Central memory CD8-positive, alpha-beta T cell (primary cell): ENCODE measurements around the gene MYO10.
A peak's percentile ranks its signal among the peaks of the same experiment; 100 is the strongest.

ENCODE experiments used
- ATAC-seq: fragments of 150-1000 bp; cut with Tn5 transposase; replicated peaks from 2 replicates; pipeline ENCODE4 v1.10.0; 2022; ENCODE audit warnings: mild to moderate bottlenecking, moderate FRiP score, moderate number of reproducible peaks; ENCODE audit not compliant: poor library complexity, severe bottlenecking; ENCODE audit errors: extremely low read depth
- DNase-seq, 2 donors: peaks; one replicate each; pipeline ENCODE4 v3.0.0; 2021; ENCODE audit warnings: low spot score in 2 of 2
- H3K27ac Mint-ChIP-seq: one replicate; pipeline ENCODE4 v1.8.0; 2022; ENCODE audit warnings: low read depth, mild to moderate bottlenecking, moderate library complexity, mixed read lengths
- H3K27me3 Mint-ChIP-seq: one replicate; pipeline ENCODE4 v1.8.0; 2022; ENCODE audit warnings: mixed read lengths
- H3K36me3 Mint-ChIP-seq: one replicate; pipeline ENCODE4 v1.8.0; 2022; ENCODE audit warnings: mild to moderate bottlenecking, moderate library complexity, mixed read lengths; ENCODE audit not compliant: insufficient read depth
- H3K4me1 Mint-ChIP-seq: one replicate; pipeline ENCODE4 v1.8.0; 2022; ENCODE audit warnings: mixed read lengths
- H3K4me3 Mint-ChIP-seq: one replicate; pipeline ENCODE4 v1.8.0; 2022; ENCODE audit warnings: mild to moderate bottlenecking, moderate library complexity, mixed read lengths
- H3K9me3 Mint-ChIP-seq: one replicate; pipeline ENCODE4 v1.8.0; 2022; ENCODE audit warnings: mixed read lengths

MYO10 gene

DNA sequence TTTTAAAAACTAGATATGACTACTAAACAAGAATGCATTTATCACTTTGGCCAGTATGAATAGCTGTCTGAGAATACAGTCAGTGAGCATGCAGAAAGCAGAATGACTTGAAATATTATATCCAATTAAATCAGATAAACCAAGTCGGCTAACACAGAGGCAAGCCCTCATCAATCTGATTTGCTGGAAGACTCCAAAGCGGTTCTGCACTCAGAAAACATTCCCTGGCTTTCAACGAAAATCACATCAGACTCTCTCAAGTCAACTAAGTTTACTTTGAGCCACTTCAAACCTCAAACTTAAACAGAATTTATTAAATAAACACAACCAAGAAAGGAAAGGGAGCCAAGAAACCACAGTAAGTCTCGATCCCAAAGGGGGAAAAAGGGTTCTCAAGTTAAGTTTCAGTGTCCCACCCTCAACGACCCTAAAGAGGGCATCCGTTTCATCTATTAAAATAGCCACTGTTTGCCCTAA lies 1.4 kb downstream of the MYO10 start:
- Mint-ChIP-seq H3K27ac (no peak overlapping the region), H3K27me3 (peaks cover 63% of the 10 kb centered on the region), H3K9me3 (peaks cover 5% of the 10 kb centered on the region), H3K4me1 (no peaks in the 10 kb centered on the region), H3K4me3 (peak overlapping the region; percentile 9), H3K36me3 (no peaks in the 10 kb centered on the region)
- DNase-seq (no peak), ATAC-seq (no peak)

DNA sequence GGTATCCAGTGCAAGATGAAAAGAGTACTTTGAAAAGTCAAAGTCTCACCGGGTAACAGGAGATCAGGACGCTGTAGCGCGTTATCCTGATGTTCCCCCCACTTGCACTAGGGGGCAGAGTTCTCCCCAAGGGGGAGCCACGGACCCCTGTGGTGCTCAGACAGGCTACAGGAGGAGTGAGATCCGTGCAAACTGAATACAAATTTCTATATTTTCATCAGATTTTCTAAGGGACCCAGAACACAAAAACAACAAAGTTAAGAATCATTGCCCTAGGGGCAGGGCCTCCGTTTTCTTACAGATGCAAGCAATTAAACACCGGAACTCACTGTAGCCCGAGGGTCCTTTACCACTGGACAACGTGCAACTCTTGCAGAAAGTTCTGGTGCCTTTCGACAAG lies 2.0 kb downstream of the MYO10 start:
- no peaks in the 10 kb centered on the region for H3K4me1 Mint-ChIP-seq
- no peaks in the 10 kb centered on the region for H3K36me3 Mint-ChIP-seq
- H3K4me3 Mint-ChIP-seq: no peak overlapping the region
- no peak for DNase-seq
- no peak for ATAC-seq
- peaks cover 5% of the 10 kb centered on the region for H3K9me3 Mint-ChIP-seq
- peaks cover 63% of the 10 kb centered on the region for H3K27me3 Mint-ChIP-seq
- no peak overlapping the region for H3K27ac Mint-ChIP-seq

DNA sequence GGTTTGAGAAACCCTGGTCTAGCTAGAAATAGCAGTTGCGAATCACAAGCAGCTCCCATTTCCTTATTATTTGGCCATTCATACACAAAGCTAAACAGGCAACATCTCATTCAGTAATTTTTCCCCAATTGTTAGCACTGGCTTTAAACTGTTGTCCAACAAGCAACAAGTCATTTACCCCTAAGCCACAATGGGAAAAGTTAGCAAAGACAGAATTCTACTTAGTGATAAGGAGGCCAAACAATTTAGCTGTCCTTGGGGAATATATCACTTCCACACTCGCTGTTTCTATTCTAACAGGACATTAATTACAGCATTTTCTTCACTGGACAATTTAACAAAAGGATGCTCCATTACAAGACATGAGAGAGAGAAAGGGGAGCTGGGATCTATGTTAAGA lies 2.8 kb downstream of the MYO10 start:
- H3K27ac Mint-ChIP-seq: no peak overlapping the region
- no peaks in the 10 kb centered on the region for H3K4me1 Mint-ChIP-seq
- peaks cover 63% of the 10 kb centered on the region for H3K27me3 Mint-ChIP-seq
- ATAC-seq (no peak), DNase-seq (no peak)
- H3K4me3 Mint-ChIP-seq: no peak overlapping the region
- H3K36me3 Mint-ChIP-seq: no peaks in the 10 kb centered on the region
- peaks cover 5% of the 10 kb centered on the region for H3K9me3 Mint-ChIP-seq

DNA sequence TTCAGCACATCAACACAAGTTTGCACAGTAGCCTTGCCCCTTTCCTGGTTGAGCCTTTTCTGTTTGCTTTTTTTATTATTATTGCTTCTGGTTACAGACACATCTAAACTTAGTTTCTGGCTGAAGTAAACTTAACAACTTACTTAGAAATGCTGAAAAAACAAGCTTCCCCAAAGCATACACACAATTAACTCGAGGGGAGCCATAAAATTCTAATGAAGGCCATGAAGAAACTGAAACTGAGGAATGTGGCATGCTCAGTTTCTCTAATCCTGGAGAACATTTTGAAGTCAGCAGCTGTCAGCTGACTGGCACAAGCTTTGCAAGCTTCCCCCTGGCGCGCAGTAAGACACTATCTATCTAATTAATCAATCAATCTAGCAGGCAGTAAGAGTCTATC lies 3.7 kb downstream of the MYO10 start:
- Mint-ChIP-seq H3K27ac (no peak overlapping the region), H3K4me3 (no peak overlapping the region), H3K36me3 (no peaks in the 10 kb centered on the region), H3K4me1 (no peaks in the 10 kb centered on the region), H3K27me3 (peaks cover 57% of the 10 kb centered on the region), H3K9me3 (peaks cover 5% of the 10 kb centered on the region)
- ATAC-seq: no peak
- DNase-seq: no peak

DNA sequence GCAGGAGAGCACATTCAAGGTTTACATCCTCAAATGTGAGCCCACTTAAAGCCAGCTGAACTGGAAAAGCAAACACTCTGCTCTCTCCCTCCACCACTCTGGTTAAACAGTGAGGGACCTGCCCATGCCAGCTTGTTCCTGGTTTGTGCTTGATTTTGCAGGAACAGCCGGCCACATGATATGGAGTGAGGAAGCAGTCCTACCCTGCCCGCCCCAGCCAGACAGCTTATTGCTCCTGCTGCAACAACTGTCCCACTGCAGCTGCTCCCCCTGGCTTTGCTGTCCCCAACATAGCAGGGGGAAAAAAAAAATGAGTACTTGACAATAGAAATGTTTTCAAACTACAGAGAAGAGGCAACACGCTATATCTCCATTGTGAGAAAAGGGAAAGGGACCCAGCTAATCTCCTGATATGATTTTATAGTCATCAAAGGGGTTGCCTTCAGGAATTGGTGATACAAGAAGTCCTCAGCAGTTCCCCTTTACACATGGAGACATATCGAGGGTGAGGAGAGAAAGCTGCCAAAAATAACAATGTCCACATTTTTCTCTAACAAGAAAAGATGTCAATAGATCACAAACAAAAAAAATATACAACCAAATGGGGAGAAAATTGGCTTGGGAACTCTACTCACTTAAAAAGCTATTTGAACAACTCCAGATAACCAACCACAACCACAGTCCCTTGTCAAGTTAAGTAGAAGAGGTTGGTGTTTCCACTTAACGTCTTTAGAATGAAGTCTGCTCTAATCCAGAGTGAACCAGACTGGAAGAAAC lies 4.6 kb downstream of the MYO10 start:
- no peaks in the 10 kb centered on the region for H3K4me1 Mint-ChIP-seq
- DNase-seq: no peak
- H3K9me3 Mint-ChIP-seq: peaks cover 5% of the 10 kb centered on the region
- H3K27me3 Mint-ChIP-seq: peaks cover 48% of the 10 kb centered on the region
- no peaks in the 10 kb centered on the region for H3K36me3 Mint-ChIP-seq
- H3K4me3 Mint-ChIP-seq: no peak overlapping the region
- ATAC-seq: no peak
- H3K27ac Mint-ChIP-seq: no peak overlapping the region

DNA sequence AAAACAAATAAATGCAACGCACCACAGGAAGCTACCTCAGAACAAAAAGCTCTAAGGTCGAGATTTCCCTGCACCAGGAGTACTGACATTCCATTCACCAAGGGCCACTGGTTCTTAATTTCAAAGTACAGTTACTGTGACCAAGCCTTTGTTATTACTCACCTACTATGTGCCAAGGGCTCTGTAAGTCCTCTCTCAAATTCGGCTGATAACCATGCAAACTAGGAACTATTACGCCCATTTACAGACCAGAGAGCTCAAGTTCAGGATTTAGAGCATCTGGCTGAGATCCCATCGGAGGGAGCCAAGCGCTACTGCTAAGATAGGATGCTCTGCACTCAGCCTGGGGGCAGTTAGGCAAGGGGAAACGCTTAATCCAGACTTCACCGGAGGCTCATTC lies 5.6 kb downstream of the MYO10 start:
- DNase-seq (no peak), ATAC-seq (no peak)
- Mint-ChIP-seq H3K4me3 (no peak overlapping the region), H3K36me3 (no peaks in the 10 kb centered on the region), H3K27ac (no peak overlapping the region), H3K27me3 (peaks cover 38% of the 10 kb centered on the region), H3K4me1 (no peaks in the 10 kb centered on the region), H3K9me3 (peaks cover 5% of the 10 kb centered on the region)

DNA sequence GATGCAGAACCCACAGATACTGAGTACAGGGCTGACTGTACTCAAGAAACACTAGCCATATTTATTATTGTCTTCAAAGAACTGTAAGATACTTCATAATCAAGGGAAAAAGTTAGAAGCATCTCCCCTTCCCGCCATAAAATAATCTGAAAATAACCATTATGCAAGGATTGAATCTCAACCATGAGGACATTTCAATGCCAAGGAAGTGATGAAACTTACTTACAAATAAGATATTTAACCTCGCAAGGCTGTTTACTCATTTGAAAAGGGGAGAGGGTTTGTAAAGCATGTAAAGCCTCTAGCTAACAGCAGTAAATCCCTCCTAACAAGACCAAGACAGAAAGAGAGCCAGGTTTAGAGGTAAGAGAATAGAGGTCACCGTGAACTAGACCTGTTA lies 6.3 kb downstream of the MYO10 start:
- peaks cover 5% of the 10 kb centered on the region for H3K9me3 Mint-ChIP-seq
- H3K36me3 Mint-ChIP-seq: no peaks in the 10 kb centered on the region
- ATAC-seq: no peak
- no peak overlapping the region for H3K27ac Mint-ChIP-seq
- no peak overlapping the region for H3K4me3 Mint-ChIP-seq
- H3K27me3 Mint-ChIP-seq: peaks cover 31% of the 10 kb centered on the region
- H3K4me1 Mint-ChIP-seq: no peaks in the 10 kb centered on the region
- no peak for DNase-seq

DNA sequence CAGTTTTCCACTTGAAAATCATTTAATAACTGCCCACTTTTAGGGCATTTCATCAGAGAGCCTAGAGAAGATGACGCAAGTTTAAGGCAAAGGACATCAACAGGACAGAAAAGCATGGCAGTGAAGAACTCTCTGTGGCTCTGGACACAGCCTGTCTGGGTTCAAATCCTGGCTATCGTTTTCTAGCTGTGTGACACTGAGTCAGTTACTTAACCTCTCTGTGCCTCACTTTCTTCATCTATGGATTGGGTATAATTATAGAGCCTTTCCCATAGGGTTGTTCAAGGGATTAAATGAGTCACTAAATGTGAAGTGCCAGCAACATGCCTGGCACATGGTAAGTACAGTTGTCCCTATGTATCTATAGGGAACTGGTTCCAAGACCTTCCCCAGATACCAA lies 6.7 kb downstream of the MYO10 start:
- Mint-ChIP-seq H3K36me3 (no peaks in the 10 kb centered on the region), H3K9me3 (peaks cover 5% of the 10 kb centered on the region), H3K27me3 (peaks cover 26% of the 10 kb centered on the region), H3K4me1 (no peaks in the 10 kb centered on the region), H3K27ac (no peak overlapping the region), H3K4me3 (no peak overlapping the region)
- DNase-seq (no peak), ATAC-seq (no peak)

DNA sequence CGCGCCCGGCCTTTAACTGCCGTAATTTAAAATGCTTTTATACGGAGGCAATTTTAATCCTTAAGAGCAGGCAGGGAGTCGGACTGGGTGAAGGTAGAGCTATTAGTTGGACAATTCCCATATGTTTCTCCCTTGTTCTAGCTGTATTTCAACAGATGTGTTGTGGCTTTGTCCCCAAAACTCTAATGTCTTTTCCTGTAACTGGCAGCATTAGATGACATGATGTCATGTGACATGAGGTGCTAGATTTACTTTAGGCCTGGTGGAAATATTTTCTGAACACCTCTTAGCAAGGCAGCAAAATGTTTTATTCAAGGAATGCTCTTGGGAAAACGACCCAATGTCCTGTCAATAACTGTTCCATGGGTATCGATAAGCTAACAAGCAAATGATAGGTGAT lies 8.5 kb downstream of the MYO10 start:
- ATAC-seq (no peak), DNase-seq (no peak)
- Mint-ChIP-seq H3K9me3 (peaks cover 5% of the 10 kb centered on the region), H3K4me1 (no peaks in the 10 kb centered on the region), H3K36me3 (no peaks in the 10 kb centered on the region), H3K27me3 (peaks cover 11% of the 10 kb centered on the region), H3K27ac (no peak overlapping the region), H3K4me3 (no peak overlapping the region)

DNA sequence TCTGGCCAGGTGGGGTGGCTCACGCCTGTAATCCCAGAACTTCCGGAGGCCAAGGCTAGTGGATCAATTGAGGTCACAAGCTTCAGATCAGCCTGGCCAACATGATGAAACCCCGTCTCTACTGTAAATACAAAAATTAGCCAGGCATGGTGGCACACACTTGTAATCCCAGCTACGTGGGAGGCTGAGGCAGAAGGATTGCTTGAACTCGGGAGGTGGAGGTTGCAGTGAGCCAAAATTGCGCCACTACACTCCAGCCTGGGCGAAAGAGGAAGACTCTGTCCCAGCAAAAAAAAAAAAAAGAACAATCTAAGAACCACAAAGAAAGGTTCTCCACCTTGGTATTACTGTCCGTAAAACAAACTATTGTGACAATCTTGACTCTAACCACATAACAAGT lies 9.7 kb downstream of the MYO10 start:
- no peak overlapping the region for H3K27ac Mint-ChIP-seq
- H3K4me1 Mint-ChIP-seq: no peaks in the 10 kb centered on the region
- no peaks in the 10 kb centered on the region for H3K36me3 Mint-ChIP-seq
- no peak for DNase-seq
- no peak for ATAC-seq
- no peaks in the 10 kb centered on the region for H3K27me3 Mint-ChIP-seq
- peaks cover 5% of the 10 kb centered on the region for H3K9me3 Mint-ChIP-seq
- H3K4me3 Mint-ChIP-seq: no peak overlapping the region

DNA sequence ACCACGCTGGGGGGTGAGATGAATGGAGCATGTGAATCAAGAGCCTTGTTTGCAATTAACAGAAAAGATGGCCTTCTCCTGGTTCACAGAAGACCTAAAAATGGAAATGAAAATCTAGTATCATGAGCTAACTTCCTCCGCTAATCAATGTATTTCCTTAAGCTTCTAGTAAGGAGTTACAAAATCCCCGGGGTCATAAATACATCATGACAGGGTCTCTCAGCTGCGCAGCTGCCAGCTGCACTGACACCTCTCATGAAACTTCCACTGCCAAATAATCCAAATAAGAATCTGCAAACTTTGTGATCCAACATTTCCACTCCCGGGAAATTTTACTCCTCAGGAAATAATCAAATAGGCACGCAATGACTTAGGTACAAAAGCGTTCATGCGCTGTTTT lies 11.9 kb downstream of the MYO10 start:
- no peak for DNase-seq
- H3K4me1 Mint-ChIP-seq: no peaks in the 10 kb centered on the region
- H3K4me3 Mint-ChIP-seq: no peak overlapping the region
- no peak overlapping the region for H3K27ac Mint-ChIP-seq
- no peaks in the 10 kb centered on the region for H3K36me3 Mint-ChIP-seq
- H3K9me3 Mint-ChIP-seq: no peaks in the 10 kb centered on the region
- ATAC-seq: no peak
- no peaks in the 10 kb centered on the region for H3K27me3 Mint-ChIP-seq

DNA sequence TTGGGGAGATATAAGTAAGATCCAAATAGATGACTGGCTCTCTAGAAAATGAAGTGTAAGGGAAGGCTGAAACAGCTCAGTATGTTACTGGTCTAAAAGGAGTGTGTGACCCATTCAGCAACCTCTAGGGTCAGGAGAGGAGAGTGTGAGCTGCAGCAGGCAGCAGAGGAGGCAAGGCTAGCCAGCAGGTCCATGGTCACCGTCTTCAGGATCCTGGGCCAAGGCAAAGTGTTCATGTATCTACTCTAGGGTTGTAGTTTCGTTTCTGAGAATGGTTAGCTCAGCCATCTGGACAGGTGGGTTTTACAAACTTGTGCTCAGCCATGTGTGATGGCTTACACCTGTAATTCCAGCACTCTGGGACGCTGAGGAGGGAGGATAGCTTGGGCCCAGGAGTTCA lies 13.7 kb downstream of the MYO10 start:
- Mint-ChIP-seq H3K9me3 (no peaks in the 10 kb centered on the region), H3K27ac (no peak overlapping the region), H3K4me3 (no peak overlapping the region), H3K27me3 (no peaks in the 10 kb centered on the region), H3K4me1 (no peaks in the 10 kb centered on the region), H3K36me3 (no peaks in the 10 kb centered on the region)
- no peak for DNase-seq
- ATAC-seq: no peak

DNA sequence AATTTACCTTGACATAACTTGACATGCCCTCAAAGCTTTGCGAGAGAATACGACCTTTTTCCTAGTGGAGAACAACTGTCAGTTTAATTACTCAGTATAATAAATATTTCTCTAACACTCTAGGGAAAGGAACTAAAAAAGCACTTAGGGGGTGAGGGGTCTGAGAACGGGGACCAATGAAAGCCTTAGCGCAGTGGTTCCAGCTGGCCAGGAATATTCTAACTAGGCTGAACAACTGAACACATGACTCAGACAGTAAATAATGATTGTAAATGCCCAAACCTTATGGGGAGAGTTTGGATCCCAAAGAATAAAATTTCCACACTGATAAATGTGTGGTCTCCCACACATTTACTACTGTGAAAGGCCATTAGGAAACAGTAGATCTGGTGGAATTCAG lies 14.9 kb downstream of the MYO10 start:
- H3K9me3 Mint-ChIP-seq: no peaks in the 10 kb centered on the region
- ATAC-seq (no peak), DNase-seq (no peak)
- no peaks in the 10 kb centered on the region for H3K4me1 Mint-ChIP-seq
- no peaks in the 10 kb centered on the region for H3K36me3 Mint-ChIP-seq
- no peak overlapping the region for H3K4me3 Mint-ChIP-seq
- no peak overlapping the region for H3K27ac Mint-ChIP-seq
- H3K27me3 Mint-ChIP-seq: no peaks in the 10 kb centered on the region
